Measurements from ENCODE around the gene RFX1.
"Not testable (repeated sequence)": the region's sequence is repeated elsewhere in the genome, so short reads cannot be mapped to it uniquely, and the experiment has no call there.

RFX1 gene

GRCh38 chr19:13978351-13979243 is 27.5 kb downstream of the RFX1 start:
- peak; percentile 41 for DNase-seq (ENCODE audit: low spot score)

DNA sequence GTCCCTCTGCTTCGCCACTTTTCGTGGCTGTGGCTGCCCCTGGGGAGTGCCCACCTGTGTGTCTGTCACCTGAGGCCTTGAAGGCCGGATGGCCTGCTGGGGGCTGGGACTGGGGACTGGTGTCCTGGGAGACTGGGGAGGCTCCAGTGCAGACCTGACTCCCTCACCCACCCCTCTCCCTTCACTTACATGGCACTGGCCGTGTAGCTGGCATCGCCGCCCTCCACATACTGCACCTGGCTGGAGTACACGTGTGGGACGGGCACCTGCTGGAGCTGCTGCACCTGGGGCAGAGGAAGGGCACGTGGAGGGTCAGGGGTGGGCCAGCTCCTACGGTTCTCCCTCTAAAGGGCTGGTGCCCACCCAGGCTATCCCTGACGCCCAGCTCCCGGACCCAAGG is 28.3 kb downstream of the RFX1 start:
- no peak for DNase-seq (ENCODE audit: low spot score)

- DNase-seq (ENCODE audit: low spot score) = no peak
Measured at GRCh38 chr19:13976446-13976845, 29.7 kb downstream of the RFX1 start.

- no peak for DNase-seq (ENCODE audit: low spot score)
Measured at GRCh38 chr19:13975870-13976269, 30.2 kb downstream of the RFX1 start.

DNA sequence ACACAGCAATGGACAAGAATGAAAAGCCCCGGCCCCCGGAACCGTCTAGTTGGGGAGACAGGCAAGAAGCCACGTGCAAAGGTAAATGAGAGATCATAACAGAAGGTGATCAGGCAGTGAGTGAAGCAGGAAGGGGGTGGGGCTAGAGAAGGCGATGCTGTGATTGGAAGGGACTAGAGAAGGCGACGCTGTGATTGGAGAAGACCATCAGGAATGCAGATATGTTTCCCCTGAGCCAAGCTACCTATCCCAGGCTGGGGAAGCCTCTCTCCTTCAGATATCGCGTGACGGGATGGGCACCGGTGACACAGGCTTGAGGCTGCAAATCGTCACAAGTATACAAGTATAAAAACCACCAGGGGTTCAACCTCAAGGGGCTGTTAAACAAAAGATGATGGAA is 32.0 kb downstream of the RFX1 start:
- DNase-seq (ENCODE audit: low spot score) = no peak

GRCh38 chr19:13973479-13973878 is 32.6 kb downstream of the RFX1 start:
- DNase-seq (ENCODE audit: low spot score) = not testable (repeated sequence)

DNA sequence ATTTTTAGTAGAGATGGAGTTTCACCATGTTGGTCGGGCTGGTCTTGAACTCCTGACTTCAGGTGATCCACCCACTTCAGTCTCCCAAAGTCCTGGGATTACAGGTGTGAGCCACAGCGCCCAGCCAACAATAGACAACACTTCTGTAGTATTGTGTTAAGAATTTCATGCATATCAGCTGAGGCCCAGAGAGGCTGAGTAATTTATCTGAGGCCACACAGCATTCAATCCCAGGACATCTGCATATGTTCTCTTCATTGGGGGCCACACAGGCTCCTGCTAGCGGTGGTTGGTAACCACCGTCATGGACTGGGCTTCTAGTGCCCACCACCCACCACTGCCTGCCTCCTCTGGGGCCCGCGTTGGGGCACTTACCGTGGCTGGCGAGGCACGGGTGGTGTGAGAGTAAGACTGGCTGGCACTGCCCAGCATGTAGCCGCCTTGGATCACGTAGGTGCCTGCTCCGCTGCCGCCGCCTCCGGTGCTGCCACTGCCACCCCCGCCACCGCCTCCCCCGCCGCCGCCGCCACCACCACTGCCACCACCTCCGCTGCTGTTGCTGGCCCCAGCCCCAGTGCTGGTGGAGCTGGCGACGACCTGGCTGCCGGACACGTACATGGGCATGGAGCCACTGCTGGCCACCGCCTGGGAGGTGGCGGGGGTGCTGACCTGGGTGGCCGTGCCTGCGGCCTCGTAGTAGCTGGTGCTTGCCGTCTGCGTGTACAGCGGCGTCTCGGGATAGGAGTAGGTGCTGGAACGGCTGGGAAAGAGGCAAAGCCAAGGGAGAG is 33.6 kb downstream of the RFX1 start:
- DNase-seq (ENCODE audit: low spot score) = no peak

GRCh38 chr19:13971868-13972267 is 34.3 kb downstream of the RFX1 start:
- DNase-seq (ENCODE audit: low spot score) = not testable (repeated sequence)

GRCh38 chr19:13969897-13970296 is 36.2 kb downstream of the RFX1 start:
- no peak for DNase-seq (ENCODE audit: low spot score)

- no peak for DNase-seq (ENCODE audit: low spot score)
Measured at GRCh38 chr19:13968999-13969398, 37.1 kb downstream of the RFX1 start.

- no peak for DNase-seq (ENCODE audit: low spot score)
Measured at GRCh38 chr19:13968383-13968935, 37.7 kb downstream of the RFX1 start.

- DNase-seq (ENCODE audit: low spot score) = not testable (repeated sequence)
Measured at GRCh38 chr19:13967206-13967605, 38.9 kb downstream of the RFX1 start.

- DNase-seq (ENCODE audit: low spot score) = no peak
Measured at GRCh38 chr19:13966684-13967128, 39.4 kb downstream of the RFX1 start.

- no peak for DNase-seq (ENCODE audit: low spot score)
Measured at GRCh38 chr19:13965926-13966683, 40.0 kb downstream of the RFX1 start.

DNA sequence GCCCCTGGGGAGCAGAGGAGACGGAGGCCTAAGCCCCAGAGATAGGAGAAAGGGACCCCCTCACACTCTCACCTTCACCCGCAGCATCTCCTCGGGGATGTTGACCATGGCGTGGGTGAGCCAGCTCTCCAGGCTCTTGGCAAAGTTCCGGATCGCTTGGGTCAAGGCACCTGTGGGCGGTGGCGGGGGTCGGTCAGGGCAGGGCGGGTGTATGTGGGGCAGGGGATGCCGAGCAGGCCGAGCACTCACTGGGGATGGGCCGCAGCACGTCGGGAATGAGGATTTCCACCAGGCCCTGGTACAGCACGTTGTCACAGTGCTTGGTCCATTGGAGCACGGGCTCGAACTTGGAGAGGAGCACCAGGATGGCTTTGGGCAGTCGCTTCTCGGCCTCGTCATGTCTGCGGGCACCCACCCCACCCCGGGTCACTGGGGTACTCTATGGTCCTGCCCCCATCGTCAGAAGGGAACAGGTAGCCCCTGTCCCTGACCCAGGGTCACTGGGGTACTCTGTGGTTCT is 40.7 kb downstream of the RFX1 start:
- DNase-seq (ENCODE audit: low spot score) = no peak

DNA sequence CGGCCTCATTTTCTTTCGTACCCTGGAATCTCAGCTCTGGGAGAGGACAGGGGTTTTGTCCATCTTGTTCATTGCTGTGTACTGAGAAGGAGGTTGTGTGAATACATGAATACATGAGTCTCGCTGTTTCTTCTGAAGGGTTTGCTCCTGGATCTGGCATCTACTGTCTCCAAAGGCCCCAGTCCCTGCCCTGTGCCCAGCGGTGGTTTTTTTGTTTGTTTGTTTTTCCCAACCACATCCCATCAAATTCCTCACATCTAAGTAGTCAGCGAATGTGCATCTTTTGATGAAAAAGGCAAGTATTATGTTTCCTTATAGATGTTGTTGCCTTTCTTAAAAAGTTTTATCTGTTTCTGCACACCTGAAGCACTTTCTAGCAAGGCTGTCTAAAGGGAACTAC is 41.3 kb downstream of the RFX1 start:
- no peak for DNase-seq (ENCODE audit: low spot score)

GRCh38 chr19:13963603-13964105 is 42.5 kb downstream of the RFX1 start:
- DNase-seq (ENCODE audit: low spot score) = no peak

- no peak for DNase-seq (ENCODE audit: low spot score)
Measured at GRCh38 chr19:13962699-13963602, 43.2 kb downstream of the RFX1 start.

DNA sequence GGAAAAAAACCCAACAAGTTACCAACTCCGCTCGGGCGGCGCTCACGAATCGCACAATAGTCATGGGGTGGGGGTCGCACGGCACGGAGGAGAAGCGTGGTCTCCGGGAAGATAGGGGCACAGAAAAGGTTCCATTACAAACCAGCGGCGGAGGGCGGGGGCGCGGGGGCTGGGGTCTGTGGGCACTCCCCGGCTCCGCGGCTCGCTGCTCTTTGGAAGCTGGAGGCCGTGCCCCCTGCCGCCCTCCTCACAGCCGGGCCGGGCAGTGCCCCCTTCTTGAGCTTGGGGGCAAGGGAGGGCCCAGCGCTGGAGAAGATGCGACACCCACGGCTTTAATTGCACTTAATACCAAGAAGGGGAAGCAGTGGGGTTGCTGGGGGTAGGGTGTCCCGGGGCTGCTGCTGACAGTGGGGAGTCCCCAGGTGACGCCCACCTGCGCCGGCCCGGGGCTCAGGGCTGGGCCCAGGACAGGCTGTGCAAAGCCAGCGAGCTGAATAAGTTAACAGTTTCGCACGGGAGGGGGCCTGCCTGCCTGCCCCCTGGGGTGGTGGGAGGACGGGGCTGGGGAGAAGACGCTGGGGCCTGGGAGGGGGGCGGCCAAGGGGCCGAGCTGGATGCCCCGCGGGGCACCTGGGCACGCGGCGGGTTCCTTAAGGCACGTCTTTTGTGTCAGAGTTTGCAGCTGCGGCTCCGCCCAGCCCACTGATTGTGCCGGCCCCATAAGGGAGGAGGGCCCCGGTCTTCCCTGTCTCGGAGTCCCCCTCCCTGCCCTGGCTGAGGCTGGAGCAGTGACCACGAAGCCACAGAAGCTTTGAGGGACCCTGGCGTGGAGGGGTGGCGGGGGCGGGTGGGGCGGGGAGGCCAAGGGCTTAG is 44.1 kb downstream of the RFX1 start:
- no peak for DNase-seq (ENCODE audit: low spot score)
